Measurements from ENCODE around the gene LDLRAD4. TPM values are rescaled to one million over a fixed set of nuclear protein-coding genes. Genes with fewer than 3 reads are reported as not detected.

LDLRAD4 gene
- total and polyA plus RNA-seq, 5 donors from 2014 or later, result 42.4 to 207 (median 49.8) TPM

DNA sequence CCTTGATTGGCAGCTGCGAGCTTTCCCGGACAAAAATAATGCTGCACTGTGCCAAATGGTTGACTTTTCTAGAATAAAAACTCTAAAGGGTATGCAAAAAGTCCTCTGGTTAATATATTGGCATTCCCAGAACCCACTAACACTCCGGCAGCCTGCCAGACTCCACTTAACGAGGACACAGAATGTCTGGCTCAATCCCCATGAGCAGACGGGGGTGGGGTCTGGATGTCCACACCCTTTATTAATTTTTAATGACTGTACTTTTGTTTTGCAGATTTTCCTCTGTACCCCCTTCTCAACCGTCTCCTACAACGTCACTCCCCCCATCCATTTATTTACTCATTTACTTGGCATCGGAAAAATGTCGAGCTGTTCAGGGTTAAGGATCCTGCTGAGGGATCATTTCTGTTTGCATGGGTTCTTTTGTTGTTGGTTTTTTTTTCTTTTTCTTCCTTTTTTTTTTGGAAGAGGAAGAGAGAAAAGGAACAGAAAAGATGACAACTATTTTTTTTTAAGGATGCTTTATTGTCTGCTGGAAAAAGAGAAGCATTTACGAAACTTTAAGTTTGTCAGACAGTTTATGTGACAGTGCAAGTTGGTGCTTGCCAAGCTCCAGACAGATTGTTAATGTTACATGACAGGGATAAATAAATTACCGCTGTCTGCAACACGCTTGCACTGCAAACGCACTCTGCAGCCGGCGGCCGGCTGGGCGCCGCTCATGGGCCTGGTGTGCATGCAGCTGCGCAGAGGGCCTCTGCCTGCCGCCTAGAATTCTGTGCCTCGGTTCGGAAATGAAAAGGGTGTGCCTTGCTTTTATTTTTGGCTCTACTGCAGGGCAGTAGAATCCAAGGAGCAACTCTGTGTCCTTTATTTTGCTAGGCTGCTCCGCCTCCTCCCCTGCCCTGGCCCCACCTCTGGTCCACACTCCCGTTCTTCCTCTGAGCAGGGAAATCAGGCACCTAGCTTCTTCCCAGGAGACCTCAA is 3.6 kb downstream of the LDLRAD4 start:
- no peak overlapping the region for H3K4me3 ChIP-seq (ENCODE audit: low read depth, low read length)
- Mint-ChIP-seq H3K27ac (peak overlapping the region in 1 of 3 donors; percentile 39), H3K27me3 (no peaks in the 10 kb centered on the region), H3K9me3 (no peaks in the 10 kb centered on the region), H3K4me1 (peaks cover 0 to 34% (median 17%) of the 10 kb centered on the region in 4 donors), H3K4me3 (peak overlapping the region in 1 of 4 donors; percentile 56), H3K36me3 (no peaks in the 10 kb centered on the region)
- no peaks in the 10 kb centered on the region for H3K9me3 ChIP-seq (ENCODE audit: control insufficient read depth in 2 of 2, low read length in 2 of 2)
- no peaks in the 10 kb centered on the region for H3K27me3 ChIP-seq (ENCODE audit: control insufficient read depth, insufficient read depth, low read length)
- no peak for DNase-seq
- peaks cover 15% of the 10 kb centered on the region for H3K4me1 ChIP-seq (ENCODE audit: control insufficient read depth, insufficient read depth, low read length, poor library complexity, severe bottlenecking)
- H3K36me3 ChIP-seq (ENCODE audit: control insufficient read depth, insufficient read depth, low read length), result no peaks in the 10 kb centered on the region
- ATAC-seq (ENCODE audit: low read depth in 2 of 2), result no peak
- no peak overlapping the region for H3K27ac ChIP-seq (ENCODE audit: insufficient read depth, low read length, poor library complexity, severe bottlenecking)

DNA sequence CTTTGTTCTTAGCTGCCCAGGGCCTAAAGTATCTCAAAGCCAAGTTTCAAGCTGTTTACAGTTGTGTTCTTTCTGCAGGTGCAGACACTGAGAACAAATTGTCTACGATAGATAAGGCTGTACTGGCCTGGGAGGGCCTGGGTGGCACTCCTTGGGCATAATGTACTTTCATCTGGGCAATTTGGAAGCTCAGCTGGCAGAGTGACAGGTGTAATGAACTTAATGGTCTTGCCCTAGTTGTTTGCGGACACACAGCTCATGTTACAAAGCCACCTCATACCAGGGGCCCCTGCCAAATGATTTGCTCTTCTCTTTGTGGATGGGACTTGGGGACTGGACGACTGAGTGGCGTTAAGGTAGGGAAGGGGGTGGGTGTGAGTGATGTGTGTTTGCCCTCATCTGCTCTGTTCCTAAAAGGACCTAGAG is 4.3 kb downstream of the LDLRAD4 start:
- peaks cover 15% of the 10 kb centered on the region for H3K4me1 ChIP-seq (ENCODE audit: control insufficient read depth, insufficient read depth, low read length, poor library complexity, severe bottlenecking)
- H3K9me3 ChIP-seq (ENCODE audit: control insufficient read depth in 2 of 2, low read length in 2 of 2), result no peaks in the 10 kb centered on the region
- H3K4me3 ChIP-seq (ENCODE audit: low read depth, low read length), result no peak overlapping the region
- H3K9me3 Mint-ChIP-seq, result no peaks in the 10 kb centered on the region
- H3K4me1 Mint-ChIP-seq, result peaks cover 0 to 34% (median 17%) of the 10 kb centered on the region in 4 donors
- no peak for DNase-seq
- no peaks in the 10 kb centered on the region for H3K27me3 Mint-ChIP-seq
- H3K36me3 Mint-ChIP-seq, result no peaks in the 10 kb centered on the region
- no peak for ATAC-seq (ENCODE audit: low read depth in 2 of 2)
- no peaks in the 10 kb centered on the region for H3K36me3 ChIP-seq (ENCODE audit: control insufficient read depth, insufficient read depth, low read length)
- peak overlapping the region in 2 of 3 donors; percentile 39 to 59 for H3K27ac Mint-ChIP-seq
- peak overlapping the region in 1 of 4 donors; percentile 56 for H3K4me3 Mint-ChIP-seq
- H3K27me3 ChIP-seq (ENCODE audit: control insufficient read depth, insufficient read depth, low read length), result no peaks in the 10 kb centered on the region
- H3K27ac ChIP-seq (ENCODE audit: insufficient read depth, low read length, poor library complexity, severe bottlenecking), result no peak overlapping the region

DNA sequence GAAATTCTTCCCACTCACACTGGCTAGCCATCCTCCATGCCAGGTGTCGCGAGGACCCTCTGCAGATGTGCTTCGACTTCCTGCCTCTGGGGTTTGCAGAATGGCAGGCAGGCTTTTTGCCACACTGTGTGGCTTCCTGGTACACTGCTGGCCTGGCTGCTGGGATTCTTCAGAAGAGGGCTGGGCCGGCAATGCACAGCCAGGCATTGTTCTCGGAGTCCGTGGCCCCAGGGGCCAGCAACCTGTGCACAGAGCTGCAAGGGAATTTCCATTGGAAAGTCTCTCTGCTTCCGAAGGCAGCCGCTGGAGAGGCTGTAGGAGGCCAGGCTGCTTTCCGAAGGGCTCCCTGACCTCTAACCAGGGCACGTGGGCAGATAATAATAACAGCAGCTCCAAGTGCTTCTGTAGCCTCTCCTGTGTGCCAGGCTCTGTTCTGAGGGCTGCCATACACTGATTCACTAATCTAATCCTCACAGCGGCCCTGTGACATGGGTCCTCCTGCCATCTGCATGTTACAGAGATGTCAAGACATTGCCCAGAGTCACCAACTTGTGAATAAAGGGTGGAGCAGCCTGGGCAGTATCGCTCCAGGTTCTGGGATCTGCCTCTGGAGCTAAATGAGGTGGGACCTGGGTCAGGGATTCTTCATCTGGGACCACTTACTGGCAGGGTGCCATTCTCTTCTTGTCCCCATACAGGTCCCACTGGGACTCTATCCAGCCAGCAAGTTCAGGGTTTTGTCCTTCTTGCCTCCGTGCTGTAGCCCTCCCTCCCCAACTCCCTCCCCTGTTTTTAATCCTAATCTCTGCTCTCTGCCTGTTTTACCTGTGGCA is 5.0 kb downstream of the LDLRAD4 start:
- no peaks in the 10 kb centered on the region for H3K27me3 ChIP-seq (ENCODE audit: control insufficient read depth, insufficient read depth, low read length)
- no peak for ATAC-seq (ENCODE audit: low read depth in 2 of 2)

DNA sequence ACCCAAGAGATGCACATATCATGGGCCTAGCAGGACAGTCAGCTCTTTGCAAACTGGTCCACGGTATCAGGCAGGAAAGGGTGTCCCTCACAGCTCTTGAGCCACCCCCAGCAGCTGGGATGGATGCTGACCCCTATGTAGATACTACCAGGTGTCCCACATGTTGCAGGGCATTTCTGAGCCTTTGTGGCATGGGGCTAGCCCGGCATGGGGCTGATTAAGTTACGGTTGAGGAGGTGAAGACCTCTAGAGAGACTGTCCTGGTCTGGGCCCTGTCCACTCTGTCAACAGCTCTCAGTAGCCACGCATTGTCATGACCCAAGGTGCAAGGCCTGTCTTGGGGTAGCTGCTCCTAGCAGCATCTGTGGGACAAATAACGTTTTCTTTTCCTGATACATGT is 6.7 kb downstream of the LDLRAD4 start:
- Mint-ChIP-seq H3K27ac (no peak overlapping the region), H3K9me3 (no peaks in the 10 kb centered on the region), H3K36me3 (no peaks in the 10 kb centered on the region), H3K27me3 (no peaks in the 10 kb centered on the region), H3K4me3 (no peak overlapping the region), H3K4me1 (peaks cover 0 to 18% (median 7%) of the 10 kb centered on the region in 4 donors)
- Histone ChIP-seq H3K4me1 (ENCODE audit: control insufficient read depth, insufficient read depth, low read length, poor library complexity, severe bottlenecking) (no peaks in the 10 kb centered on the region), H3K9me3 (ENCODE audit: control insufficient read depth in 2 of 2, low read length in 2 of 2) (no peaks in the 10 kb centered on the region), H3K4me3 (ENCODE audit: low read depth, low read length) (no peak overlapping the region), H3K27ac (ENCODE audit: insufficient read depth, low read length, poor library complexity, severe bottlenecking) (no peak overlapping the region), H3K27me3 (ENCODE audit: control insufficient read depth, insufficient read depth, low read length) (no peaks in the 10 kb centered on the region), H3K36me3 (ENCODE audit: control insufficient read depth, insufficient read depth, low read length) (no peaks in the 10 kb centered on the region)
- no peak for ATAC-seq (ENCODE audit: low read depth in 2 of 2)
- DNase-seq, result no peak

More for the DNA sequence above, 5.0 kb downstream of the LDLRAD4 start:
- H3K27me3 Mint-ChIP-seq, result no peaks in the 10 kb centered on the region
- DNase-seq, result no peak
- no peaks in the 10 kb centered on the region for H3K36me3 Mint-ChIP-seq
- no peak overlapping the region for H3K4me3 ChIP-seq (ENCODE audit: low read depth, low read length)
- H3K9me3 ChIP-seq (ENCODE audit: control insufficient read depth in 2 of 2, low read length in 2 of 2), result no peaks in the 10 kb centered on the region
- no peak overlapping the region for H3K27ac ChIP-seq (ENCODE audit: insufficient read depth, low read length, poor library complexity, severe bottlenecking)
- peaks cover 13% of the 10 kb centered on the region for H3K4me1 ChIP-seq (ENCODE audit: control insufficient read depth, insufficient read depth, low read length, poor library complexity, severe bottlenecking)
- H3K4me3 Mint-ChIP-seq, result no peak overlapping the region
- peak overlapping the region in 2 of 3 donors; percentile 39 to 59 for H3K27ac Mint-ChIP-seq
- no peaks in the 10 kb centered on the region for H3K9me3 Mint-ChIP-seq
- H3K36me3 ChIP-seq (ENCODE audit: control insufficient read depth, insufficient read depth, low read length), result no peaks in the 10 kb centered on the region
- H3K4me1 Mint-ChIP-seq, result peaks cover 0 to 34% (median 17%) of the 10 kb centered on the region in 4 donors

DNA sequence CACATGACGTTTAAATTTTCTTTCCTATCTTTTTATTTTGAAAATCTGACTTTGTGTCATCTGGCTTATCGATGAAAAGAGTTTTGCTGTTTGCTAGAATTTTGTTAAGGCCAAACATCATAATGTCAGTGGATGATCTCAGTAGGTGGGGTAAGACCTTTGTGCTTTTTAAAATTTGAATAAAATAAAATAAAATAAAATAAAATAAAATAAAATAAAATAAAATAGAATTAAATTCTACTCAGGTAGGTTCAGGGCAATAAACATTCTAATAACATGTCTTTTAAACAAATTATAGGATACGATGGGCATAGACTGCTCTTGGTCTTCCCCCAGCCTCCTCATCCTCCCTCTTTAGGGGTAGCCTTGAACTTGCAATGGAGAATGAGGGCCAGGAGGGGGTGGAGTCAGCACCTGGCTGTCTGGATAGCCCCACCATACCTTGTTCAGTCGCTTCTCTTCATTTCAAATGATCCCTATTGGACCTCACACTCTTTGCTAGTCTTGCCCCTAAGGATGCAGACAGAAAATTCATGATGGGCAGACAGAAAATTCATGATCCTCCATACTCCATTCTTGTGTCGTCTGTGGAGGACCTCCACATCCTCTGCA is 8.1 kb downstream of the LDLRAD4 start:
- no peaks in the 10 kb centered on the region for H3K27me3 Mint-ChIP-seq
- H3K9me3 ChIP-seq (ENCODE audit: control insufficient read depth in 2 of 2, low read length in 2 of 2), result no peaks in the 10 kb centered on the region

DNA sequence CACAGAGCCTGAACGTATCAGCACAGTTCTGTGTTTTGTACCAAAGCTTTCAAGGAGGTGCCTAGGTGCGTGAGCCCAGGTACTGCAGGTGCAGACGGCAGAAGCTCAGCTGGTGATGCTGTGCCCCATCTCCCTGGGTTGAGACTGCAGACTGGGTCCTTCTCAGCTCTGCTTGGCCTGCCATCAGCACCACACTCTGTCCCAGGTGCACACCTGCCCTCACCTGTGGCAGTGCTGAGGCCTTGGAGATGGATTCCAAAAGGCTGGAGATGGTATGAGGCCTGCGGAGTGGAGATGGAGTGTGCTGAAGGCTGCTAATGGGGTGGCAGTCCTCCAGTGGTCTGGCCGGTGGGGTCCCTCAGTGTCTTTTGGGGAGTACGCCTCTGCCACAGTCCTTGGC is 9.3 kb downstream of the LDLRAD4 start:
- ATAC-seq (ENCODE audit: low read depth in 2 of 2), result no peak
- Mint-ChIP-seq H3K36me3 (no peaks in the 10 kb centered on the region), H3K4me3 (no peak overlapping the region), H3K9me3 (no peaks in the 10 kb centered on the region), H3K4me1 (peaks cover 0 to 5% (median 0%) of the 10 kb centered on the region in 4 donors), H3K27me3 (no peaks in the 10 kb centered on the region), H3K27ac (no peak overlapping the region)
- no peaks in the 10 kb centered on the region for H3K27me3 ChIP-seq (ENCODE audit: control insufficient read depth, insufficient read depth, low read length)
- H3K27ac ChIP-seq (ENCODE audit: insufficient read depth, low read length, poor library complexity, severe bottlenecking), result no peak overlapping the region
- no peaks in the 10 kb centered on the region for H3K36me3 ChIP-seq (ENCODE audit: control insufficient read depth, insufficient read depth, low read length)
- DNase-seq, result no peak
- no peaks in the 10 kb centered on the region for H3K4me1 ChIP-seq (ENCODE audit: control insufficient read depth, insufficient read depth, low read length, poor library complexity, severe bottlenecking)
- no peaks in the 10 kb centered on the region for H3K9me3 ChIP-seq (ENCODE audit: control insufficient read depth in 2 of 2, low read length in 2 of 2)
- no peak overlapping the region for H3K4me3 ChIP-seq (ENCODE audit: low read depth, low read length)

More for the DNA sequence above, 8.1 kb downstream of the LDLRAD4 start:
- Mint-ChIP-seq H3K27ac (no peak overlapping the region), H3K36me3 (no peaks in the 10 kb centered on the region), H3K4me3 (no peak overlapping the region), H3K4me1 (peaks cover 0 to 8% (median 2%) of the 10 kb centered on the region in 4 donors), H3K9me3 (no peaks in the 10 kb centered on the region)
- ATAC-seq (ENCODE audit: low read depth in 2 of 2) (no peak), DNase-seq (no peak)
- no peaks in the 10 kb centered on the region for H3K27me3 ChIP-seq (ENCODE audit: control insufficient read depth, insufficient read depth, low read length)
- H3K27ac ChIP-seq (ENCODE audit: insufficient read depth, low read length, poor library complexity, severe bottlenecking), result no peak overlapping the region
- no peak overlapping the region for H3K4me3 ChIP-seq (ENCODE audit: low read depth, low read length)
- H3K4me1 ChIP-seq (ENCODE audit: control insufficient read depth, insufficient read depth, low read length, poor library complexity, severe bottlenecking), result no peaks in the 10 kb centered on the region
- no peaks in the 10 kb centered on the region for H3K36me3 ChIP-seq (ENCODE audit: control insufficient read depth, insufficient read depth, low read length)

DNA sequence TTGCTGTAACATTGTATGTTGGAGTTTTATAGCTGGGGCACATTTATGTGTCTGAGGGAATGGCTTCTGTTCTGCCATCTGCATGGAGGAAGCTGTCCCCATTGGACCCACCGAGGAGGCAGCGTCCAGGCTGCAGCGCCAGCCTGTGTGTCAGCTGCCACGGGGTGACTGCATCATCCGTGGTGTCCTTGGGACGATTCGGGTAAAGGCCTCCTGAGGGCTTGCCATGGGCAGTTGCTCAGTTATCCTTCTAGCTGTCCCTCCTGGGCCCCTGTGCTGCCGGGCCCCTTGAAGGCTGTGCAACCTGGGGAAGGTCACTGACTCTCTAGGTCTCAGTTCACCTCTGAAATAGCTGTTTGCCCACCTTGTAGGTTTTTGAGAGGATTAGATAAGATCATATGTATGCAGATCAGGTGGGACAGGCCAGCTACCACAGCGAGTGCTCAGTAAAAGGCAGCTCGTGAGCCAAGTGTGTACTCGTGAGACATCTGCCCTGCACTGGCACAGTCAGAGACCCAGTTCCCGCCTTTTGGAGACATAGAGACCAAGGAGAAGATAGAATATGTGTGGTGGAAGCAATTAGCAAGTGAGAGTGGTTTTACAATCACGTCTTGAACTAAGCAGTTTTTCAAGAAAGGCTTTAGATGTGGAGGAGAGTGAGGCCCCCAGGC is 10.6 kb downstream of the LDLRAD4 start:
- no peak overlapping the region for H3K4me3 ChIP-seq (ENCODE audit: low read depth, low read length)
- H3K27me3 ChIP-seq (ENCODE audit: control insufficient read depth, insufficient read depth, low read length), result no peaks in the 10 kb centered on the region
- Mint-ChIP-seq H3K4me1 (peaks cover 0 to 3% (median 0%) of the 10 kb centered on the region in 4 donors), H3K27ac (peak overlapping the region in 2 of 3 donors; percentile 0 to 37), H3K4me3 (no peak overlapping the region), H3K36me3 (no peaks in the 10 kb centered on the region), H3K27me3 (no peaks in the 10 kb centered on the region), H3K9me3 (no peaks in the 10 kb centered on the region)
- no peaks in the 10 kb centered on the region for H3K36me3 ChIP-seq (ENCODE audit: control insufficient read depth, insufficient read depth, low read length)
- no peak for ATAC-seq (ENCODE audit: low read depth in 2 of 2)
- H3K27ac ChIP-seq (ENCODE audit: insufficient read depth, low read length, poor library complexity, severe bottlenecking), result no peak overlapping the region
- H3K9me3 ChIP-seq (ENCODE audit: control insufficient read depth in 2 of 2, low read length in 2 of 2), result no peaks in the 10 kb centered on the region
- no peaks in the 10 kb centered on the region for H3K4me1 ChIP-seq (ENCODE audit: control insufficient read depth, insufficient read depth, low read length, poor library complexity, severe bottlenecking)
- no peak for DNase-seq
